IMR-90 (cell line): ENCODE data around the gene RADIL. TPM values are rescaled to one million over a fixed set of nuclear protein-coding genes. Genes with fewer than 3 reads are reported as not detected.

ENCODE experiments used
- ATAC-seq: fragments of 200-7000 bp; cut with Tn5 transposase; 2 replicates; pipeline ENCODE4 v1.9.1; 2020; ENCODE audit warnings: low read depth, mild to moderate bottlenecking, moderate library complexity
- BruUV-seq: library from RNA; stranded (reverse); fragments of 400-500 nt; replicated peaks from 2 replicates; lab custom pipeline; 2021; lab: Mats Ljungman, UMichigan
- CTCF ChIA-PET: fragments of 300-600 bp; formaldehyde crosslinking; extraction: SDS; loops from one replicate; lab custom pipeline; 2021; ENCODE audit warnings: antibody characterized with exemption; lab: Yijun Ruan, JAX
- POLR2A ChIA-PET: fragments of 300-600 bp; sonication (Branson Sonifier 250); formaldehyde crosslinking; loops from one replicate; lab custom pipeline; 2022; ENCODE audit warnings: antibody characterized with exemption; ENCODE audit not compliant: unreplicated experiment; lab: Charles Lee
- DNase-seq: peaks from one replicate; pipeline ENCODE4 v3.0.0; 2013
- H2AFZ ChIP-seq: replicated peaks from 2 replicates; pipeline ENCODE3; 2013; ENCODE audit warnings: low read length, mild to moderate bottlenecking; ENCODE audit not compliant: poor library complexity
- H2AK5ac ChIP-seq: 2 replicates; pipeline ENCODE4 v1.6.1; 2013; ENCODE audit warnings: low read depth, low read length, inconsistent platforms
- H2AK9ac ChIP-seq: replicated peaks from 2 replicates; pipeline ENCODE3; 2013; ENCODE audit warnings: mild to moderate bottlenecking, low read depth, low read length, moderate library complexity; ENCODE audit not compliant: poor library complexity
- H2BK120ac ChIP-seq: 2 replicates; pipeline ENCODE4 v1.6.1; 2013; ENCODE audit warnings: low read depth, low read length, inconsistent platforms
- H2BK15ac ChIP-seq: 3 replicates; pipeline ENCODE4 v1.6.1; 2013; ENCODE audit warnings: low read depth, low read length, inconsistent platforms
- H2BK20ac ChIP-seq: 2 replicates; pipeline ENCODE4 v1.6.1; 2013; ENCODE audit warnings: low read depth, mild to moderate bottlenecking, inconsistent platforms, low read length, moderate library complexity
- H2BK5ac ChIP-seq: 2 replicates; pipeline ENCODE4 v1.6.1; 2013; ENCODE audit warnings: mild to moderate bottlenecking, low read depth, low read length, inconsistent platforms; ENCODE audit not compliant: poor library complexity, severe bottlenecking
- H3K14ac ChIP-seq: replicated peaks from 2 replicates; pipeline ENCODE4 v1.6.1; 2013; ENCODE audit warnings: low read depth, low read length, inconsistent platforms
- H3K18ac ChIP-seq: 2 replicates; pipeline ENCODE4 v1.6.1; 2013; ENCODE audit warnings: low read depth, low read length, control low read depth
- H3K23ac ChIP-seq: 2 replicates; pipeline ENCODE4 v1.6.1; 2013; ENCODE audit warnings: low read depth, low read length, inconsistent platforms
- H3K27ac ChIP-seq: 2 replicates; pipeline ENCODE4 v1.5.1; 2013; ENCODE audit warnings: mild to moderate bottlenecking, control low read depth, low read length; ENCODE audit not compliant: insufficient read depth
- H3K27me3 ChIP-seq: 2 replicates; pipeline ENCODE4 v1.6.1; 2013; ENCODE audit warnings: low read length; ENCODE audit not compliant: control insufficient read depth, insufficient read depth
- H3K36me3 ChIP-seq: 2 replicates; pipeline ENCODE4 v1.6.1; 2013; ENCODE audit warnings: low read length, mixed read lengths; ENCODE audit not compliant: control insufficient read depth, insufficient read depth
- H3K4ac ChIP-seq: 2 replicates; pipeline ENCODE4 v1.6.1; 2013; ENCODE audit warnings: low read depth, low read length, inconsistent platforms
- H3K4me1 ChIP-seq: 2 replicates; pipeline ENCODE4 v1.6.1; 2013; ENCODE audit warnings: low read length, mixed read lengths; ENCODE audit not compliant: control insufficient read depth, insufficient read depth
- H3K4me2 ChIP-seq: 2 replicates; pipeline ENCODE4 v1.6.1; 2013; ENCODE audit warnings: low read depth, mild to moderate bottlenecking, control low read depth, low read length, moderate library complexity
- H3K4me3 ChIP-seq: 2 replicates; pipeline ENCODE4 v1.5.1; 2013; ENCODE audit warnings: low read depth, mild to moderate bottlenecking, control low read depth, low read length, moderate library complexity; ENCODE audit not compliant: insufficient read depth
- H3K56ac ChIP-seq: 2 replicates; pipeline ENCODE4 v1.6.1; 2013; ENCODE audit warnings: low read length, inconsistent platforms; ENCODE audit not compliant: insufficient read depth; ENCODE audit errors: extremely low read depth
- H3K79me1 ChIP-seq, 2 experiments: 2 replicates each; pipeline ENCODE4 v1.6.1; 2013; ENCODE audit warnings: low read length in 2 of 2, inconsistent platforms in 1 of 2, low read depth in 1 of 2
- H3K9ac ChIP-seq: 2 replicates; pipeline ENCODE4 v1.6.1; 2013; ENCODE audit warnings: low read depth, low read length, control low read depth
- H3K9me1 ChIP-seq: 2 replicates; pipeline ENCODE4 v1.6.1; 2013; ENCODE audit warnings: low read length, inconsistent platforms; ENCODE audit not compliant: insufficient read depth
- H3K9me3 ChIP-seq: 2 replicates; pipeline ENCODE4 v1.6.1; 2013; ENCODE audit warnings: low read length; ENCODE audit not compliant: control insufficient read depth, insufficient read depth
- H4K20me1 ChIP-seq: 2 replicates; pipeline ENCODE4 v1.6.1; 2013; ENCODE audit warnings: low read length, inconsistent platforms; ENCODE audit not compliant: insufficient read depth
- H4K5ac ChIP-seq: 2 replicates; pipeline ENCODE4 v1.6.1; 2013; ENCODE audit warnings: mild to moderate bottlenecking, low read depth, low read length, control low read depth
- H4K8ac ChIP-seq, 2 experiments: 2 replicates each; pipeline ENCODE4 v1.6.1; 2013; ENCODE audit warnings: low read depth in 2 of 2, low read length in 2 of 2, control low read depth in 1 of 2, inconsistent platforms in 1 of 2
- H4K91ac ChIP-seq: 2 replicates; pipeline ENCODE4 v1.6.1; 2013; ENCODE audit warnings: low read depth, low read length, inconsistent platforms; ENCODE audit not compliant: insufficient read depth
- BHLHE40 ChIP-seq: fragments of 150-350 bp; IDR thresholded peaks from 2 replicates; pipeline ENCODE4 v1.6.1; 2016; ENCODE audit warnings: mild to moderate bottlenecking, low read depth, low read length
- CEBPB ChIP-seq: IDR thresholded peaks from 2 replicates; pipeline ENCODE4 v1.6.1; 2012; ENCODE audit warnings: low read depth, low read length, improper control_type of control experiment
- CHD1 ChIP-seq: IDR thresholded peaks from 2 replicates; pipeline ENCODE4 v1.6.1; 2012; ENCODE audit warnings: low read depth, low read length, improper control_type of control experiment
- FOS ChIP-seq: fragments of 150-350 bp; IDR thresholded peaks from 2 replicates; pipeline ENCODE4 v1.6.1; 2016; ENCODE audit warnings: low read depth, low read length
- MAFK ChIP-seq: IDR thresholded peaks from 2 replicates; pipeline ENCODE4 v1.6.1; 2012; ENCODE audit warnings: low read depth, low read length, improper control_type of control experiment
- MAZ ChIP-seq: IDR thresholded peaks from 2 replicates; pipeline ENCODE4 v1.6.1; 2012; ENCODE audit warnings: low read depth, mild to moderate bottlenecking, low read length, improper control_type of control experiment, moderate library complexity, borderline replicate concordance
- MXI1 ChIP-seq: IDR thresholded peaks from 2 replicates; pipeline ENCODE4 v1.6.1; 2012; ENCODE audit warnings: low read depth, mild to moderate bottlenecking, low read length, moderate library complexity, borderline replicate concordance
- NFE2L2 ChIP-seq: fragments of 150-350 bp; IDR thresholded peaks from 2 replicates; pipeline ENCODE4 v1.6.1; 2016; ENCODE audit warnings: low read depth, mild to moderate bottlenecking, low read length
- POLR2A ChIP-seq: IDR thresholded peaks from 2 replicates; pipeline ENCODE4 v1.6.1; 2012; ENCODE audit warnings: mild to moderate bottlenecking, low read depth, low read length
- RAD21 ChIP-seq: IDR thresholded peaks from 2 replicates; pipeline ENCODE4 v1.6.1; 2012; ENCODE audit warnings: low read length, improper control_type of control experiment
- RFX5 ChIP-seq: IDR thresholded peaks from 2 replicates; pipeline ENCODE4 v1.8.0; 2012; ENCODE audit warnings: low read depth, mild to moderate bottlenecking, low read length, moderate library complexity
- SMC3 ChIP-seq: fragments of 150-350 bp; IDR thresholded peaks from 2 replicates; pipeline ENCODE4 v1.6.1; 2016; ENCODE audit warnings: low read depth, mild to moderate bottlenecking, antibody characterized with exemption, low read length, moderate library complexity
- WGBS, 2 experiments: methylation state at CpG; one replicate each; pipeline versions ENCODE4 v1.1.5 to v1.1.7; 2013; ENCODE audit warnings: missing lambda C conversion rate in 2 of 2; ENCODE audit not compliant: insufficient read length in 1 of 2; ENCODE audit errors: extremely low coverage in 2 of 2; 5-methylcytosine and 5-hydroxymethylcytosine counted together
- dilution Hi-C: fragments of 300-500 bp; cut with HindIII; formaldehyde crosslinking; loops from one replicate; pipeline ENCODE4 v1.14.3; 2018; ENCODE audit warnings: low sequenced_read_pairs; ENCODE audit not compliant: unreplicated experiment
- in situ Hi-C: fragments of 300-500 bp; cut with MboI; formaldehyde crosslinking; loops from 3 replicates; pipeline ENCODE4 v1.14.3; 2019; ENCODE audit warnings: low sequenced_read_pairs, inconsistent platforms, mixed read lengths
- intact Hi-C: fragments of 100-400 bp; cut with micrococcal nuclease; formaldehyde crosslinking; loops from 2 replicates; pipeline ENCODE4 v1.10.0; 2022
- polyA plus RNA-seq, 3 experiments: library from polyadenylated mRNA; depleted of rRNA; stranded (reverse); fragments of >200 nt; gene quantifications; 2 replicates each; pipeline ENCODE4 v1.2.3, GENCODE V29; 2012; ENCODE audit warnings: low replicate concordance in 1 of 3
- total RNA-seq: library from RNA; depleted of rRNA; stranded (reverse); fragments of >200 nt; gene quantifications from 2 replicates; pipeline ENCODE4 v1.2.3, GENCODE V29; 2012
- TF ChIP-seq, protein P1 (sequence below): fragments of 150-350 bp; IDR thresholded peaks from 2 replicates; pipeline ENCODE4 v1.6.1; 2017; ENCODE audit warnings: mild to moderate bottlenecking, antibody characterized with exemption, low read length, low read depth
- TF ChIP-seq, protein P2 (sequence below): conservative IDR thresholded peaks from 2 replicates; pipeline ENCODE4 v1.5.1; 2012; ENCODE audit warnings: mild to moderate bottlenecking, low read depth, low read length, improper control_type of control experiment

Gene RADIL
- total and polyA plus RNA-seq, 2 of the 4 experiments (the other 2 are of a cell fraction): 0.18 to 0.48 TPM

DNA sequence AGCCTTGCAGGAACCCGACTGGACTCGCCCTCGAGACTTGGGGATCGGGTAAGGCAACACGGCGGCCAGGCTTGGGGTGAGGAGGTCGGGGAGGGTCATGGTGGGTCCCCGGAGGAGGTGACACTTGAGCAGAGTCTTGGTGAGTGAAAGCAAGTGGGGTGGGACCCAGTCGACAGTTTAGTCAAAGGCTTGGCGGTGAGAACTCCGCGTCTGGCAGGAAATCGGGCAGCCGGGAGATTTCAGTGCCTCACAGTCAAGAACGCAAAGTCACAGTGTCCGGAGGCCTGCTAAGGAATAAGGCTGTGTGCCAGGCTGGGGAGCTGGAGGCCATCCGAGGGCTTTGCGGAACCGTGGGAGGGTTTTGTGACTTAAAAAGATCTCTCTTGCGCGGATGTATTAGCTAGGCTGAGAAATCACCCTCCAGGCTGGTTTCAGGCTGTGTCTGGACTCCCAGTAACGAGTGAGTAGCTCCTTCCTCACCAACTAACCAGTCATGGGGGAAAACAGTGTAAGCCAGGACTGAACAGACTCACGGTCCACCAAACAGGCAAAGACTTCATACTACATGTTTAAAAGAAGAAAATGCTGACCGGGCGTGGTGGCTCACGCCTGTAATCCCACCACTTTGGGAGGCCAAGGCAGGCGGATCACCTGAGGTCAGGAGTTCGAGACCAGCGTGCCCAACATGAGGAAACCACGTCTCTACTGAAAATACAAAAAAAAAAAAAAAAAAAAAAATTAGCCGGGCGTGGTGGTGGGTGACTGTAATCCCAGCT, 107.5 kb downstream of the RADIL start:
- ChIA-PET CTCF (interaction anchor here (1.0 kb wide), 1 partner anchor 16 kb away, joined by 3 read pairs; no protein-coding TSS in a partner anchor), POLR2A (interaction anchor here (1.0 to 1.2 kb wide), 3 partner anchors 8 to 163 kb away, joined by 3 to 17 read pairs (median 4); no protein-coding TSS in a partner anchor)
- H3K79me1 ChIP-seq: peaks cover 13 to 63% of the 10 kb centered on the region in 2 experiments

More for the DNA sequence above, 107.5 kb downstream of the RADIL start:
- Histone ChIP-seq H3K9ac (peak overlapping the region; percentile 73), H3K18ac (no peak overlapping the region), H3K9me3 (no peaks in the 10 kb centered on the region), H3K27me3 (no peaks in the 10 kb centered on the region), H2AK5ac (peak overlapping the region; percentile 56), H2BK120ac (peak overlapping the region; percentile 55; the same call in 1 of the 2 replicates), H2AK9ac (peak overlapping the region; percentile 94), H3K4me3 (peak overlapping the region; percentile 83), H4K91ac (peak overlapping the region; percentile 51; the same call in 1 of the 2 replicates), H2BK20ac (no peak overlapping the region), H3K14ac (peak overlapping the region; percentile 96), H3K9me1 (peaks cover 10% of the 10 kb centered on the region; the same call in 1 of the 2 replicates), H3K4me1 (peaks cover 4% of the 10 kb centered on the region; the same call in 1 of the 2 replicates), H2BK15ac (no peak overlapping the region), H4K20me1 (peaks cover 27% of the 10 kb centered on the region), H3K27ac (peak overlapping the region; percentile 68), H4K5ac (0 out of 2 replicates have a peak overlapping the region, but pooled peaks have one; percentile 40), H3K4me2 (peak overlapping the region; percentile 86), H3K36me3 (peaks cover 8% of the 10 kb centered on the region), H4K8ac (peak overlapping the region; percentile 5 to 68; a peak in 3 of 4 replicates), H3K23ac (peak overlapping the region; percentile 94), H3K56ac (0 out of 2 replicates have a peak overlapping the region, but pooled peaks have one; percentile 5), H2BK5ac (peak overlapping the region; percentile 27), H3K4ac (peak overlapping the region; percentile 58), H2AFZ (peak overlapping the region; percentile 97)
- TF ChIP-seq MXI1: no peak
- no peak for TF ChIP-seq BHLHE40
- TF ChIP-seq POLR2A: no peak
- TF ChIP-seq, protein P1, sequence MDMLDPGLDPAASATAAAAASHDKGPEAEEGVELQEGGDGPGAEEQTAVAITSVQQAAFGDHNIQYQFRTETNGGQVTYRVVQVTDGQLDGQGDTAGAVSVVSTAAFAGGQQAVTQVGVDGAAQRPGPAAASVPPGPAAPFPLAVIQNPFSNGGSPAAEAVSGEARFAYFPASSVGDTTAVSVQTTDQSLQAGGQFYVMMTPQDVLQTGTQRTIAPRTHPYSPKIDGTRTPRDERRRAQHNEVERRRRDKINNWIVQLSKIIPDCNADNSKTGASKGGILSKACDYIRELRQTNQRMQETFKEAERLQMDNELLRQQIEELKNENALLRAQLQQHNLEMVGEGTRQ: no peak
- TF ChIP-seq, protein P2, sequence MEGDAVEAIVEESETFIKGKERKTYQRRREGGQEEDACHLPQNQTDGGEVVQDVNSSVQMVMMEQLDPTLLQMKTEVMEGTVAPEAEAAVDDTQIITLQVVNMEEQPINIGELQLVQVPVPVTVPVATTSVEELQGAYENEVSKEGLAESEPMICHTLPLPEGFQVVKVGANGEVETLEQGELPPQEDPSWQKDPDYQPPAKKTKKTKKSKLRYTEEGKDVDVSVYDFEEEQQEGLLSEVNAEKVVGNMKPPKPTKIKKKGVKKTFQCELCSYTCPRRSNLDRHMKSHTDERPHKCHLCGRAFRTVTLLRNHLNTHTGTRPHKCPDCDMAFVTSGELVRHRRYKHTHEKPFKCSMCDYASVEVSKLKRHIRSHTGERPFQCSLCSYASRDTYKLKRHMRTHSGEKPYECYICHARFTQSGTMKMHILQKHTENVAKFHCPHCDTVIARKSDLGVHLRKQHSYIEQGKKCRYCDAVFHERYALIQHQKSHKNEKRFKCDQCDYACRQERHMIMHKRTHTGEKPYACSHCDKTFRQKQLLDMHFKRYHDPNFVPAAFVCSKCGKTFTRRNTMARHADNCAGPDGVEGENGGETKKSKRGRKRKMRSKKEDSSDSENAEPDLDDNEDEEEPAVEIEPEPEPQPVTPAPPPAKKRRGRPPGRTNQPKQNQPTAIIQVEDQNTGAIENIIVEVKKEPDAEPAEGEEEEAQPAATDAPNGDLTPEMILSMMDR: no peak
- no peak for TF ChIP-seq RFX5
- 0 out of 2 replicates have a peak, but pooled peaks have one; percentile 0 for TF ChIP-seq RAD21
- no peak for TF ChIP-seq MAZ
- no peak for TF ChIP-seq CEBPB
- TF ChIP-seq MAFK: peak; percentile 85
- no peak for TF ChIP-seq SMC3
- TF ChIP-seq CHD1: no peak; the same call in 1 of the 2 replicates
- no peak for TF ChIP-seq FOS
- no peak for TF ChIP-seq NFE2L2
- dilution Hi-C loops (no loop called here), in situ Hi-C loops (no loop called here), intact Hi-C loops (loop anchor here (1.0 to 10.0 kb wide), 3 partner anchors 31 to 161 kb away; no protein-coding TSS in a partner anchor)
- WGBS, 2 experiments: 0% methylated on average over 3 of the region's 32 CpGs; no CpG with 5 or more reads in 1 of the 2 experiments
- no TSS peak for BruUV-seq
- ATAC-seq (peak; percentile 7), DNase-seq (peak; percentile 49)
